GM21528 (cell line): ENCODE measurements around the gene BSCL2.
"Not testable (repeated sequence)": the region's sequence is repeated elsewhere in the genome, so short reads cannot be mapped to it uniquely, and the experiment has no call there.

ENCODE experiments used
- ATAC-seq: cut with Tn5 transposase; IDR thresholded peaks from one replicate; pipeline ENCODE4 v1.9.1; 2021; ENCODE audit warnings: mild to moderate bottlenecking, moderate library complexity; ENCODE audit not compliant: unreplicated experiment, low FRiP score

Gene BSCL2

GRCh38 chr11:62719302-62719978 lies 12.2 kb upstream of the BSCL2 start:
- no peak for ATAC-seq

DNA sequence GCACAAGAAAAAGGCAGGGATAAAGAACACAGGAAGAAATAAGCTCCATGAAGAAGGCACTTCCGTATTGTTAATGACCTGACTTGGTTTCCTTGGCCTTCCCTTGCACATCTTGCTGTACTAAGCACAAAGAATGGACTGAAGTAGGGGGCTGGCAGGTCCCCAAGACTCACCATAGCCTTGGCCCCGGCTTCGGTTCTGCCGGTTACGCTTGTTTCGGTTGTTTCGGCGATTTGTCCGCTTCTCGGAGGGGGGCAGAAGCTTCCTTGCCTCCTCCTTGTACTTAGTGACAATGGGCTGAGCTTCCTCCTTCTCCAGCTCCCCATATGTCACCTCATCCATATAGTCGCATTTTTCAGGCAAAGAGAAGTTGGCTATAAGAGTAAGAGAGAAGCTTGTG lies 9.6 kb upstream of the BSCL2 start:
- ATAC-seq: no peak

GRCh38 chr11:62716206-62716605 lies 9.0 kb upstream of the BSCL2 start:
- ATAC-seq: no peak

DNA sequence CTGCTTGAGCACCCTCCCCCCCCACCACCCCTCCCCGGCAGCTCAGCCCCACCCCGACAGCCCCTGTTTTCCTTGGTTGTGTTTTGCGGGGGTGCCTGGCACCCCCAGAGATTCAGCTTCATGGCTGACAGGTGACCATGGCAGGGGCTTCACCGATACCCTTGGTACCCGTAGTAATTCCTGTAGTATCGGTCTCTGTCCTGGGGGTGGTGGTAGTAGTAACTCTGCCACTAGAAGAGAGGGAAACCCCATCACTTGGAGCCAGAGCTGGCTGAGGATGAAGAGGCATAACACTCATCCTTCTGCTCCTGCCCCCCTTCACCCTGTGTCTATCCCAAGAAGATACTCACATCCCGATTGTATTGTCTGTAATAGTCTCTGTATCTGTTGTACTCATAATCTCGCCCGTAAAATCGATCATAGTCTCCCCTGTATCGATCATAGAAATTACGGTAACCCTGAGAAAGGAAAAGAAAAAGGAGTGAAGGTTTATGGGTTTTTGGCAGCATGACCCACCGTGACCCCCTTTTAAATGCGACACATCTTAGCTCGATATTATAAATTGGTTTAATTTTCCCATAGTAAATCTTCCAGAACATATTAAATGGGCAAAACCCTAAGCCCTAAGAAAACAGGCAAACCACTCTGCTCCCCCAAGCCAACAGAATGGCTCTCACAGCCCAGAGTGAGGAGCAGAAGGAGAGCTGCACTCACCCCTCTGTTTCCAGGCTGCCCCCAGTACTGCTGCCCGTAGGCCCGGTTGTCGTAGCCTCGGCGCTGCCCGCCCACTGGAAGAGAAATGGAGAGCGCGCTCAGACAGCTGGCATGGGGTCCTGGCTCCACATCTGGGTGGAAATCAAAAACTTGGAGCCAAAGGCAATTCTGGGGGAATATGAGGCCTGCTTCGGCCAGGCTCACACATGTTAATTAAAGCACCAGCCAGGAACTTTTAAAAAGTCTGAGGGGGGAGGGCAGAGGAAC lies 8.2 kb upstream of the BSCL2 start:
- no peak for ATAC-seq

DNA sequence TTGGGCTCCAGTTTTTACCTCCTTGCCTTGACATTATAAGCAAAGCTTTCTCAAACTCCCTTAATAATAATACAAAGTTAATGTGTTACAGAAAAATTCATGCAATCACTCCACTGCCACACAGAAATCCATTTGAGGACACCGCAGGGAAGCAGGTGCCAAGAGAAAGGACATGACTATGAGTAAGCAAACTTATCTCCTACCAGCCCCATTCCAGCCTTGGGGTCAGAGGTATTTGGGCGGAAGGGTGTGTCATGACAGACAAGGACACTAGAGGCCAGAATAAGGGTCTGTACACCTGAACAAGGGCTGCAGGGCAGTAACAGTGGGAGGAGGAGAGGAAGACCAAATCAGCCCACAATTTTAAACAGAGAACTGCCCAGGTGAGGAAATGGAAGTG lies 6.1 kb upstream of the BSCL2 start:
- no peak for ATAC-seq

- ATAC-seq: no peak
These were observed 5.6 kb upstream of the BSCL2 start for GRCh38 chr11:62712861-62713260.

DNA sequence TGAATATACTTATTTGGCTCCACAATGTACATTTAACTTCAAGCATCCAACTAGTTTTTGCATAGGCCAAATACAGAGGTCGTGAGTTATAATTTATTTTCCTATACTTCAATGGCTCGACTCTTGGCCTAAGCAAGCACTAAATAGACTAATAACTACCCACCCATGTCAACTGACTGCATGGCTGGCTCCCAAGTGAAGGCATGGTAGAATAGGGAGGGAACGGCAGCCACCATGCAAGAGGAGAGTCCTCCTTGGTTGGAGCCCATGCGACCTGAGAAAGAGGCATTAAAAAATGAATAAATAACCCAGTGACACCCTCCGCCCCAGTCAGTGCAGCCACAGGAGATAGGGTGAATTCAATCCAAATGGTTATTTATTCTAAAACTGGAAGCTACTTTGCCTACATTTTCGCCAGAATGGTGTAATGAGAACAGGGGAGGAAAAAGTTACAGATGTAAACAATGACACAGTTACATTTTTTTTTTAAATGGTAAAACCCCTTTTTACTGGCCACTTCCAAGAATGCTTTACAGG lies 5.1 kb upstream of the BSCL2 start:
- ATAC-seq: no peak

DNA sequence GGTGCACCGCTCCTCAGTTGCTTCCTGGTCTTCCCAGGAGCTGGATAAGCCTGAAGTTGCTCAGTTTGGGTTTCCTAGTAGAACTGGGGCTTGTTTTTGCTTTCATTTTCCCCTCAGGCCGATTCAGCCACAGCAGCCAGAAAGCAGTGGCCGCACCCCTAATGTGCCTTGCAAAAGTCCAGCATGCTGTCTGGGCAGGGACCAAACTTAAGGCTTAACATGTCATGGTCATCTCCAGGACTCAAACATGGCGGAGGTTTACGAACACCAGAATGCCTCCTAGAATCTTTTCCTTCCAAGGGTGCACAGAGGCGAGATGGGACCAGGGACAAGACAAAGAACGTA lies 2.7 kb upstream of the BSCL2 start:
- peak; percentile 9 for ATAC-seq

DNA sequence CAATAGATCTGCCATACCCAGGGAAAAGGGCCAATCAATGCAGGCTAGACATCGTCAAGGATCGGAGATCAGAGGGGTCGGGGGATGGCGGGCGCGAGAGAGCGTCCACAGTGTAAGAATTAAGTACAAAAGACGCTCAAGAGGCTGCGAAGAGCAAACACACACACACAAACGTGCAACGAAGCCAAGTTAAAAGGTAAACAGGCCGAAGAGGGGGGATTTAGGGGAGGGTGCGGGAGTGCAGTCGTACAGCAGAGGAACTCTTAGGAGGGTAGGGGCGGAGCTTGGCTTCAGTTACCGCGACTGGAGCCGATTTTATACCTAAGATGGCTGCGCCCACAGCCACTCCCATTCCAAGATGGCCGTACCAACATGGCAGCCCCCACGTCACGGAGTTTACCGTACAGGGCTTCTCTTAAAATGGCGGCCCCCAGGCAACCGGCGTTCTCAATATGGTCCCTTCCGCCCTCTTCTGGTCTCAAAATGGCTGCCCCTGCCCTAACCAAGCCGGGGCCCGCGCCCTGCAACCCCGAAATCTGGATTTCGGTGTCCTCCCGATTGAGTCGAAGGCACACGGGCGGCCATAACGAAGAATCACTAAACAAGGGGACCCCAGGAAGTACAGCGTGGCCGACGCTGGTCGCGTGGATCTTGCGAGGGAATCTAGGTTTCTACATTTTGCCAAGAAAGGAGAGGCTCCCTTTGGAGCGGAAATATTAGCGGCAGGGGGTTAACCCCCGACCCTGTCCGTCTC lies 2.2 kb upstream of the BSCL2 start:
- peak; percentile 73 for ATAC-seq

- ATAC-seq: no peak
These were observed 1.6 kb upstream of the BSCL2 start for GRCh38 chr11:62708793-62709192.

DNA sequence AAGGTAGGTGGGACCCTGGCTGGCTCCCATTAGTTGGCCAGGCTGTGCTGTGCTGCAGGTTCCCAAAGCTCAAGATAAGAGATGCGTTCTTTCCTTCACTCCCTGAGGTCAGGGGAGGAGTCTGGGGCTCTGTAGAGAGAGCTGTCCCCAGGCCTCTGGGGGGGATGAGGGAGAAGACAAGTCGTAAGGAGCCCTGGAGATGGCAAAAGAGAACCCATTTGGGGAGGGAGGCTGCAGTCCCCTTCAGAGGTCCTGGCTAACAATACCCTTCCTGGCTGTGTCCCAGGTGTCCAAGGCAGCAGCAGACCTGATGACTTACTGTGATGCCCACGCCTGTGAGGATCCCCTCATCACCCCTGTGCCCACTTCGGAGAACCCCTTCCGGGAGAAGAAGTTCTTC lies 1.2 kb upstream of the BSCL2 start:
- ATAC-seq: no peak

DNA sequence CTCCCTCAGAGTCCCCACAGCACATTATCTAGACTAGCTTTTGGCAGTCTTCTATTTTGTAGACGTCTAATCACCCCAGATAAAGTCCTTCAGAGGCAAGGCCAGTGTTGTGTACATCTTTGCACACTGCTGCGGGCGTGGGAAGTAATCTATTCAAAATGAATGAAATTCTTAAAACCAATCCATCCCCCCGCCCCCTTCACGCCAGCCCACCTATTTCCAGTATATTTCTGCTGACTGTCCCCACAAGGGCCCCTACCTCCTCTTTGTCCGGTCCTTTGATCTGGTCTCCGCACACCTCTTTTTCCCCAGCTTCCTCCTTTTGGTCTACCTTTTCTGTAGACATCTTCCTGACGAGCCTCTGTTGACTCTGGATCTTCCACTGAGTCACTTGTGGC lies 375 bp downstream of the BSCL2 start:
- ATAC-seq: no peak

- peak; percentile 50 for ATAC-seq
These were observed 1.1 kb downstream of the BSCL2 start for GRCh38 chr11:62705880-62706849.

DNA sequence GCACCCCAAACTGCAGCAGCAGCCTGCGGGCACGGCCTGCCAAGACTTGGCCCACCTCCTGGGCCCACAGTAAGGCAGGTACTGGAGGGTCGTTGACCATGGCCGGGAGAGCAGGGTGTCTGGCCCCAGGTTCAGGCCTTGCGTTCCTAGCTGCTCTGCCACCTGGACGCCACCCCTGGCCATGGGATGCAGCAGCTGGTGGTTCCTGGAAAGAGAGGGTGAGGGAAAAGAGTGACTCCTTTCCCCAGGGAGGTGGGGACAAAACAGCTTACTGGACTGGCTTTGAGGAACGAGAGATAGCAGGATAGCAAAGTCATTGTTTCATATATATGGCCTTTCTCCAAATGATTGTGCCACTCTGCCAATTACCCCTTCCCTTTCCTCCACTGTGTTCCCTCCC lies 1.8 kb downstream of the BSCL2 start:
- no peak for ATAC-seq

DNA sequence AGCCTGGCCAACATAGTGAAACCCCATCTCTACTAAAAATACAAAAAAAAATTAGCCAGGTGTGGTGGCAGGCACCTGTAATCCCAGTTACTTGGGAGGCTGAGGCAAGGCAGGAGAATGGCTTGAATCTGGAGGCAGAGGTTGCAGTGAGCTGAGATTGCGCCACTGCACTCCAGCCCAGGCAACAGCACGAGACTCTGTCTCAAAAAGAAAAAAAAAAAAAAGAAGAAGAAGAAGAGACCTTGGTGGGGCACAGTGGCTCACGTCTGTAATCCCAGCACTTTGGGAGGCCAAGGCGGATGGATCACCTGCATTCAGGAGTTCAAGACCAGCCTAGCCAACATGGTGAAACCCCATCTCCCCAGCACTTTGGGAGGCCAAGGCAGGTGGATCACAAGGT lies 3.3 kb downstream of the BSCL2 start:
- not testable (repeated sequence) for ATAC-seq

DNA sequence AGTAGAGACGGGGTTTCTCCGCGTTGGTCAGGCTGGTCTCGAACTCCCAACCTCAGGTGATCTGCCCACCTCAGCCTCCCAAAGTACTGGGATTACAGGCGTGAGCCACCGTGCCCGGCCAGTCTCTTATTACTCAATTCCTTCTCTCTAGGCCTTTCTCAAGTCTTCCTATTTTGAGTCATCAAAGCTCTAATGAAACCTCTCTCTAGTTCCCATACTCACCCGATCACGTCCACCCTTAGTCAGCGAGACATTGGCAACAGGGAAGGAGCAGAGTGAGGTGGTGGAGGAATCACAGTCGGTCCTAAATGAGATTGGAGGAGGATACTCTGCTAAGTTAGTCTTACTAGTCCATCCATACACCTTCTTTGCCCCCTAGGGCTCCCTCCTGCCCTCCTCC lies 5.0 kb downstream of the BSCL2 start:
- ATAC-seq: no peak

- ATAC-seq: no peak
These were observed 12.6 kb downstream of the BSCL2 start for GRCh38 chr11:62694455-62695167.

DNA sequence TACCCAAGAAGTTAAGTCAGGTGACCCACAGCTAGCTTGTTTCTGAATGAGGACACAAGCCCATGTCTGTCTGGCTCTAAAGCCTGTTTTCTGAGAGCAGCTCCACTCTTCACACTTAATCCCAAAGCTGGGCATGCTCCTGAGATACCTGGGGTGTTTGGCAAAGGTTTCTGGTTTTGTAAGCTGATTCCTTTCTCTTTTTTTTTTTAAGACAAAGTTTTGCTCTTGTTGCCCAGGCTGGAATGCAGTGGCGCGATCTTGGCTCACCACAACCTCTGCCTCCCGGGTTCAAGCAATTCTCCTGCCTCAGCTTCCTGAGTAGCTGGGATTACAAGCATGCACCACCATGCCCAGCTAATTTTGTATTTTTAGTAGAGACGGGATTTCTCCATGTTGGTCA lies 13.6 kb downstream of the BSCL2 start:
- ATAC-seq: not testable (repeated sequence)
